ENCODE measurements around the gene APOBEC2. TPM values are rescaled to one million over a fixed set of nuclear protein-coding genes. Genes with fewer than 3 reads are reported as not detected.

Gene APOBEC2
- total RNA-seq, 4 donors from 2014 or later = not detected

Other genes starting within 250 kb of the APOBEC2 start
- gene UNC5CL, start 14.0 kb upstream of the APOBEC2 start, total RNA-seq = 1 to 10 TPM in 3 of 4 donors, under 1 TPM in 1; 0.49 to 3.2 (median 1.7) TPM
- not detected for gene TSPO2, start 10.7 kb upstream of the APOBEC2 start, total RNA-seq
- 10 to 100 TPM in 3 of 4 donors, 1 to 10 TPM in 1; 8.6 to 28.4 (median 18.4) TPM for gene OARD1, start 19.2 kb downstream of the APOBEC2 start, total RNA-seq
- 10 to 100 TPM in 3 of 4 donors, 1 to 10 TPM in 1; 9.9 to 15.5 (median 14.4) TPM for gene NFYA, start 19.8 kb downstream of the APOBEC2 start, total RNA-seq
- gene TREML1, start 101.1 kb downstream of the APOBEC2 start, total RNA-seq = not detected
- gene TREM2, start 109.9 kb downstream of the APOBEC2 start, total RNA-seq = 1 to 10 TPM in 1 of 4 donors, under 1 TPM in 1, not detected in 2; 0.46 to 3.5 TPM
- gene TREML2, start 147.9 kb downstream of the APOBEC2 start, total RNA-seq = under 1 TPM in 1 of 4 donors, not detected in 3; 0.06 TPM
- gene TREML4, start 175.1 kb downstream of the APOBEC2 start, total RNA-seq = not detected
- gene TREM1, start 233.5 kb downstream of the APOBEC2 start, total RNA-seq = under 1 TPM in 2 of 4 donors, not detected in 2; 0.49 to 0.83 TPM

Data from lower leg skin (tissue), 4 donors.